SK-N-SH (cell line): Measurements from ENCODE around the gene SGTA.

ENCODE experiments used
- CTCF ChIP-seq: fragments of 200-600 bp; sonication (generic); IDR thresholded peaks from 2 replicates; pipeline ENCODE4 v1.6.1; 2017; ENCODE audit warnings: antibody characterized with exemption, mild to moderate bottlenecking, moderate library complexity
- EP300 ChIP-seq, 2 experiments: IDR thresholded peaks; 2 replicates each; pipeline versions ENCODE4 v1.4.0 to v1.6.1; 2012; ENCODE audit warnings: borderline replicate concordance in 1 of 2, low read depth in 1 of 2, low read length in 1 of 2
- JUND ChIP-seq: IDR thresholded peaks from 2 replicates; pipeline ENCODE4 v1.4.0; 2012
- MAX ChIP-seq: IDR thresholded peaks from 2 replicates; pipeline ENCODE4 v1.4.0; 2012; ENCODE audit warnings: low read depth
- MEF2A ChIP-seq: IDR thresholded peaks from 2 replicates; pipeline ENCODE4 v1.4.0; 2012; ENCODE audit warnings: low read depth, borderline replicate concordance
- NRF1 ChIP-seq: IDR thresholded peaks from 2 replicates; pipeline ENCODE4 v1.6.1; 2012; ENCODE audit warnings: low read depth, mild to moderate bottlenecking, low read length
- POLR2AphosphoS5 ChIP-seq: IDR thresholded peaks from 2 replicates; pipeline ENCODE4 v1.6.1; 2012; ENCODE audit warnings: low read depth, low read length
- TEAD4 ChIP-seq: IDR thresholded peaks from 2 replicates; pipeline ENCODE4 v1.4.0; 2012; ENCODE audit warnings: mild to moderate bottlenecking, borderline replicate concordance; ENCODE audit not compliant: insufficient read depth
- YY1 ChIP-seq: IDR thresholded peaks from 2 replicates; pipeline ENCODE4 v1.4.0; 2012; ENCODE audit warnings: low read depth, mild to moderate bottlenecking
- ZBTB33 ChIP-seq: IDR thresholded peaks from 2 replicates; pipeline ENCODE4 v1.4.0; 2012; ENCODE audit warnings: low read depth, borderline replicate concordance
- TF ChIP-seq, protein P1 (sequence below): IDR thresholded peaks from 2 replicates; pipeline ENCODE4 v1.6.1; 2012; ENCODE audit warnings: mild to moderate bottlenecking, low read depth, low read length, moderate library complexity

GRCh38 chr19:2787115-2787514, 4.0 kb upstream of the SGTA start:
- TF ChIP-seq NRF1, result no peak
- TF ChIP-seq CTCF, result no peak
- TF ChIP-seq TEAD4, result no peak
- TF ChIP-seq MEF2A, result no peak
- TF ChIP-seq POLR2AphosphoS5, result no peak
- no peak for TF ChIP-seq JUND
- TF ChIP-seq EP300 (IDR thresholded peaks at IDR 0.05; ENCODE audit: borderline replicate concordance in 1 of 2, low read depth in 1 of 2, low read length in 1 of 2), result no peak
- TF ChIP-seq MAX, result no peak
- TF ChIP-seq, protein P1, sequence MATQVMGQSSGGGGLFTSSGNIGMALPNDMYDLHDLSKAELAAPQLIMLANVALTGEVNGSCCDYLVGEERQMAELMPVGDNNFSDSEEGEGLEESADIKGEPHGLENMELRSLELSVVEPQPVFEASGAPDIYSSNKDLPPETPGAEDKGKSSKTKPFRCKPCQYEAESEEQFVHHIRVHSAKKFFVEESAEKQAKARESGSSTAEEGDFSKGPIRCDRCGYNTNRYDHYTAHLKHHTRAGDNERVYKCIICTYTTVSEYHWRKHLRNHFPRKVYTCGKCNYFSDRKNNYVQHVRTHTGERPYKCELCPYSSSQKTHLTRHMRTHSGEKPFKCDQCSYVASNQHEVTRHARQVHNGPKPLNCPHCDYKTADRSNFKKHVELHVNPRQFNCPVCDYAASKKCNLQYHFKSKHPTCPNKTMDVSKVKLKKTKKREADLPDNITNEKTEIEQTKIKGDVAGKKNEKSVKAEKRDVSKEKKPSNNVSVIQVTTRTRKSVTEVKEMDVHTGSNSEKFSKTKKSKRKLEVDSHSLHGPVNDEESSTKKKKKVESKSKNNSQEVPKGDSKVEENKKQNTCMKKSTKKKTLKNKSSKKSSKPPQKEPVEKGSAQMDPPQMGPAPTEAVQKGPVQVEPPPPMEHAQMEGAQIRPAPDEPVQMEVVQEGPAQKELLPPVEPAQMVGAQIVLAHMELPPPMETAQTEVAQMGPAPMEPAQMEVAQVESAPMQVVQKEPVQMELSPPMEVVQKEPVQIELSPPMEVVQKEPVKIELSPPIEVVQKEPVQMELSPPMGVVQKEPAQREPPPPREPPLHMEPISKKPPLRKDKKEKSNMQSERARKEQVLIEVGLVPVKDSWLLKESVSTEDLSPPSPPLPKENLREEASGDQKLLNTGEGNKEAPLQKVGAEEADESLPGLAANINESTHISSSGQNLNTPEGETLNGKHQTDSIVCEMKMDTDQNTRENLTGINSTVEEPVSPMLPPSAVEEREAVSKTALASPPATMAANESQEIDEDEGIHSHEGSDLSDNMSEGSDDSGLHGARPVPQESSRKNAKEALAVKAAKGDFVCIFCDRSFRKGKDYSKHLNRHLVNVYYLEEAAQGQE, result no peak
- no peak for TF ChIP-seq ZBTB33
- no peak for TF ChIP-seq YY1
